Mesodermal cell (in vitro differentiated cells): Measurements from ENCODE around the gene RPUSD2.

Source experiments
- H3K27ac ChIP-seq: 2 replicates; pipeline ENCODE4 v1.7.0; 2013; ENCODE audit warnings: mild to moderate bottlenecking, low read depth, low read length, moderate library complexity; ENCODE audit not compliant: severe bottlenecking
- H3K36me3 ChIP-seq: 2 replicates; pipeline ENCODE4 v1.7.1; 2013; ENCODE audit warnings: mild to moderate bottlenecking, low read length, moderate library complexity; ENCODE audit not compliant: control insufficient read depth, insufficient read depth
- H3K4me1 ChIP-seq: one replicate; pipeline ENCODE4 v1.7.1; 2013; ENCODE audit warnings: mild to moderate bottlenecking, low read length; ENCODE audit not compliant: insufficient read depth, control insufficient read depth, poor library complexity, severe bottlenecking
- H3K4me3 ChIP-seq: 2 replicates; pipeline ENCODE4 v1.7.0; 2013; ENCODE audit warnings: low read length, control low read depth, mild to moderate bottlenecking; ENCODE audit not compliant: insufficient read depth, poor library complexity, severe bottlenecking; ENCODE audit errors: extremely low read depth
- H3K9me3 ChIP-seq: 2 replicates; pipeline ENCODE4 v1.7.1; 2013; ENCODE audit warnings: mild to moderate bottlenecking, low read length, moderate library complexity; ENCODE audit not compliant: control insufficient read depth
- WGBS, 2 experiments: methylation state at CpG; one replicate each; pipeline ENCODE4 v1.1.5; 2013; ENCODE audit warnings: missing lambda C conversion rate in 2 of 2; ENCODE audit not compliant: insufficient coverage in 2 of 2; 5-methylcytosine and 5-hydroxymethylcytosine counted together

Gene RPUSD2

GRCh38 chr15:40618906-40619305 is 49.8 kb downstream of the RPUSD2 start:
- no peaks in the 10 kb centered on the region for H3K4me1 ChIP-seq
- peaks cover 45% of the 10 kb centered on the region for H3K36me3 ChIP-seq
- H3K27ac ChIP-seq: no peak overlapping the region
- no peak overlapping the region for H3K4me3 ChIP-seq
- H3K9me3 ChIP-seq: no peaks in the 10 kb centered on the region

DNA sequence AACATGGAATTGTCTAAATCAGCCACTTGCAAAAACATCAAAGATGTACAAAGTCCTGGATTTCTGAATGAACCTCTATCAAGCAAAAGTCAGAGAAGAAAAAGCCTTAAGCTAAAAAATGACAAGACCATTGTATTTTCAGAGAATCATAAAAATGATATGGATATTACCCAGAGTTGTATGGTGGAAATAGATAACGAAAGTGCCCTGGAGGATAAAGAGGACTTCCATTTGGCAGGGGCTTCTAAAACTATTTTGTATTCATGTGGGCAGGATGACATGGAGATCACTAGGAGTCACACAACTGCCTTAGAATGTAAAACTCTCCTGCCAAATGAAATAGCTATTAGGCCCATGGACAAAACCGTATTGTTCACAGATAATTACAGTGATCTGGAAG is 54.3 kb downstream of the RPUSD2 start:
- Histone ChIP-seq H3K9me3 (no peaks in the 10 kb centered on the region), H3K27ac (no peak overlapping the region), H3K4me3 (no peak overlapping the region), H3K36me3 (peaks cover 36% of the 10 kb centered on the region), H3K4me1 (no peaks in the 10 kb centered on the region)
- WGBS, 2 experiments: 100% methylated on average over 2 of the region's 2 CpGs; no CpG with 5 or more reads in 1 of the 2 experiments
